Lung (tissue), 12 donors: ENCODE results near the gene ZNF503. TPM values are rescaled to one million over a fixed set of nuclear protein-coding genes. Genes with fewer than 3 reads are reported as not detected.

ENCODE experiments used
- ATAC-seq: fragments of 200-7000 bp; cut with Tn5 transposase; one replicate; pipeline ENCODE4 v1.9.1; 2020; ENCODE audit warnings: moderate number of reproducible peaks; ENCODE audit not compliant: insufficient read depth, low FRiP score
- DNase-seq, 3 donors: peaks; one replicate each; pipeline ENCODE4 v3.0.0-alpha.2; 2013 to 2017
- H3K27ac ChIP-seq, 2 donors: one replicate each; pipeline ENCODE4 v1.5.1; 2013; ENCODE audit warnings: mild to moderate bottlenecking in 2 of 2, moderate library complexity in 2 of 2, control low read depth in 1 of 2, inconsistent platforms in 1 of 2, low read depth in 1 of 2, low read length in 1 of 2
- H3K27me3 ChIP-seq, 3 donors: one replicate each; pipeline ENCODE4 v1.5.1; 2013; ENCODE audit warnings: low read length in 2 of 3; ENCODE audit not compliant: control insufficient read depth in 3 of 3, insufficient read depth in 3 of 3
- H3K36me3 ChIP-seq, 4 donors: one replicate each; pipeline ENCODE4 v1.5.1; 2013; ENCODE audit warnings: low read length in 4 of 4, mild to moderate bottlenecking in 1 of 4, moderate library complexity in 1 of 4; ENCODE audit not compliant: control insufficient read depth in 4 of 4, insufficient read depth in 4 of 4
- H3K4me1 ChIP-seq, 5 donors: one replicate each; pipeline ENCODE4 v1.5.1; 2013; ENCODE audit warnings: low read length in 5 of 5, mild to moderate bottlenecking in 2 of 5, moderate library complexity in 1 of 5; ENCODE audit not compliant: control insufficient read depth in 5 of 5, insufficient read depth in 5 of 5
- H3K4me3 ChIP-seq: one replicate; pipeline ENCODE4 v1.5.1; 2013; ENCODE audit warnings: mild to moderate bottlenecking, control low read depth, moderate library complexity
- H3K9ac ChIP-seq, 2 donors: one replicate each; pipeline ENCODE4 v1.5.1; 2013; ENCODE audit warnings: low read length in 2 of 2, control low read depth in 1 of 2; ENCODE audit not compliant: insufficient read depth in 1 of 2
- H3K9me3 ChIP-seq, 4 donors: one replicate each; pipeline ENCODE4 v1.5.1; 2013; ENCODE audit warnings: low read length in 3 of 4, mild to moderate bottlenecking in 1 of 4, moderate library complexity in 1 of 4; ENCODE audit not compliant: control insufficient read depth in 4 of 4, insufficient read depth in 3 of 4
- CTCF ChIP-seq: IDR thresholded peaks from 2 replicates; pipeline ENCODE4 v1.5.1; 2012; ENCODE audit warnings: mild to moderate bottlenecking; ENCODE audit errors: control extremely low read depth, extremely low read depth
- WGBS, 2 donors: extraction: QIAGEN DNeasy Blood & Tissue Kit; methylation state at CpG; one replicate each; pipeline ENCODE4 v1.1.7; 2013; 5-methylcytosine and 5-hydroxymethylcytosine counted together
- polyA plus RNA-seq, 2 donors: library from polyadenylated mRNA; stranded (reverse); fragments of 200-250 nt; gene quantifications; one replicate each; pipeline ENCODE4 v1.2.1, GENCODE V29; 2013
- total RNA-seq, 2 donors: library from RNA; depleted of rRNA in 1 of 2; stranded (reverse); fragments of >200 nt in 1 of 2; gene quantifications; one replicate each; pipeline ENCODE4 v1.2.1, GENCODE V29; 2014 to 2021
- donor health status: control.
- donor health status: control.
- donor health status: Bipolar disorder and iron deficiency.
- donor health status: healthy.
- donor health status: DM: yes; HTN: yes; CAD: no.

Gene ZNF503
- total and polyA plus RNA-seq, 4 donors = 11.7 to 37.8 (median 28.4) TPM

- no peak for DNase-seq
- peak; percentile 64 for ATAC-seq
Measured at GRCh38 chr10:75358835-75359421, 42.6 kb downstream of the ZNF503 start.

GRCh38 chr10:75358132-75358531, 43.4 kb downstream of the ZNF503 start:
- no peak overlapping the region for H3K4me3 ChIP-seq
- H3K27ac ChIP-seq = no peak overlapping the region
- no peak for TF ChIP-seq CTCF
- peaks cover 0 to 5% (median 2%) of the 10 kb centered on the region in 4 donors for H3K9me3 ChIP-seq
- no peak overlapping the region for H3K9ac ChIP-seq
- H3K4me1 ChIP-seq = peaks cover 0 to 3% (median 0%) of the 10 kb centered on the region in 5 donors
- no peaks in the 10 kb centered on the region for H3K36me3 ChIP-seq
- H3K27me3 ChIP-seq = no peaks in the 10 kb centered on the region
- WGBS, 2 donors = 92 to 95% methylated on average over 5 of the region's 5 CpGs
- DNase-seq (no peak), ATAC-seq (no peak)

More at GRCh38 chr10:75358835-75359421, 42.6 kb downstream of the ZNF503 start:
- 57 to 72% methylated on average over 6 of the region's 6 CpGs for WGBS, 2 donors
- Histone ChIP-seq H3K4me1 (peaks cover 0 to 3% (median 0%) of the 10 kb centered on the region in 5 donors), H3K9ac (no peak overlapping the region), H3K36me3 (no peaks in the 10 kb centered on the region), H3K27ac (no peak overlapping the region), H3K9me3 (peaks cover 0 to 5% (median 2%) of the 10 kb centered on the region in 4 donors), H3K27me3 (no peaks in the 10 kb centered on the region), H3K4me3 (no peak overlapping the region)
- no peak for TF ChIP-seq CTCF

GRCh38 chr10:75357500-75357899, 44.1 kb downstream of the ZNF503 start:
- DNase-seq (no peak), ATAC-seq (no peak)
- H3K9me3 ChIP-seq = peaks cover 0 to 5% (median 2%) of the 10 kb centered on the region in 4 donors
- WGBS, 2 donors = 97 to 100% methylated on average over 4 of the region's 4 CpGs
- H3K9ac ChIP-seq = no peak overlapping the region
- no peak overlapping the region for H3K27ac ChIP-seq
- H3K4me1 ChIP-seq = peaks cover 0 to 3% (median 0%) of the 10 kb centered on the region in 5 donors
- H3K4me3 ChIP-seq = no peak overlapping the region
- H3K27me3 ChIP-seq = no peaks in the 10 kb centered on the region
- no peaks in the 10 kb centered on the region for H3K36me3 ChIP-seq
- TF ChIP-seq CTCF = no peak

GRCh38 chr10:75356484-75356883, 45.1 kb downstream of the ZNF503 start:
- no peak for TF ChIP-seq CTCF
- ATAC-seq (no peak), DNase-seq (no peak)
- H3K4me3 ChIP-seq = no peak overlapping the region
- no peak overlapping the region for H3K27ac ChIP-seq
- WGBS, 2 donors = 85 to 92% methylated on average over 6 of the region's 6 CpGs
- no peak overlapping the region for H3K9ac ChIP-seq
- H3K27me3 ChIP-seq = no peaks in the 10 kb centered on the region
- H3K36me3 ChIP-seq = no peaks in the 10 kb centered on the region
- peaks cover 0 to 5% (median 2%) of the 10 kb centered on the region in 4 donors for H3K9me3 ChIP-seq
- H3K4me1 ChIP-seq = peaks cover 0 to 3% (median 0%) of the 10 kb centered on the region in 5 donors
